Left renal pelvis (tissue), 4 donors: Measurements from ENCODE around the gene RBP2. TPM values are rescaled to one million over a fixed set of nuclear protein-coding genes. Genes with fewer than 3 reads are reported as not detected.
"Not testable (repeated sequence)": the region's sequence is repeated elsewhere in the genome, so short reads cannot be mapped to it uniquely, and the experiment has no call there.

ENCODE experiments used
- DNase-seq, 4 donors: peaks; one replicate each; pipeline ENCODE4 v3.0.0-alpha.2; 2013; ENCODE audit warnings: low read depth in 4 of 4, low spot score in 3 of 4
- polyA plus RNA-seq, 4 donors: library from polyadenylated mRNA; unstranded; fragments of 120-200 nt; gene quantifications; one replicate each; pipeline ENCODE4 v1.2.1, GENCODE V29; 2013; ENCODE audit not compliant: insufficient read length in 4 of 4

The RBP2 gene
- polyA plus RNA-seq, 4 donors: 0.48 to 0.96 (median 0.58) TPM; not detected in 1

DNA sequence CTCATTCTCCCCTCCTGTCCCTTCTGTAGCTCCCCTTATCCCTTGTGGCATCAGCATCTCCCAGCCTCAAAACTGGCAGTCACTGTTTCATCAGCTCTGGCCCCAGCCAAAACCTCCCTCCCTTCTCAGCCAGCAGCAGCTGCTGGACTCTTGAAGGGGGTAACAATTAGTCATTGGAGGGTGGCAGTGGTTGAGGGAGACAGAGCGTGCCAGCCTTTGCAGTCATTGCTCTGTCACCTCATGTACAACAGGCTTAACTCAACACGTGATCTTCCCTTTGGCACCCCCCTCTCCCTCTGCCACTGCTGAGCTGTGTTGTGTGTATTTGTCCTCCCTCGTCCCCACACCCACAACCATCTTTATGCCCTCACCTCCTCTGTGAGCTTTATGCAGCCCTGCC is 28.2 kb downstream of the RBP2 start:
- no peak for DNase-seq

DNA sequence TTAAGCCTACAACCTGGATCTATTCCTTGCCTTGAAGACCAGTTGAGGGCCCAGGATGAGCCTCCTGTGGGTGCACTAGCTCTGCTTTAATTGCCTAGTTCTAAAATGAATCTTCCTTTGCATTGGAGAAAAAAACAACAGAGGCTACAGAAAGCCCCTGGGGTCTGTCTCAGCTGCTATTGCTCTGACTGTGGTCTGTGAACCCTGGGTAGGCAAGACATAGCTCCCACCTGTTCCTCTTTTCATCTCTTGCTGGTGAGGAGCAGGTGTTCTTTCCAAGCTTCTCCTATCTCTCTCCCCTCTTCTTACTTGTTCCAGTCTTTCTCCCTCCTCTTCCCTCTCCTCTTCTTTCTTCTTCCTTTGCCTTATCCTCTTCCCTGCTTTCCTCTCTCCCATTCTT is 28.8 kb downstream of the RBP2 start:
- DNase-seq: no peak

DNA sequence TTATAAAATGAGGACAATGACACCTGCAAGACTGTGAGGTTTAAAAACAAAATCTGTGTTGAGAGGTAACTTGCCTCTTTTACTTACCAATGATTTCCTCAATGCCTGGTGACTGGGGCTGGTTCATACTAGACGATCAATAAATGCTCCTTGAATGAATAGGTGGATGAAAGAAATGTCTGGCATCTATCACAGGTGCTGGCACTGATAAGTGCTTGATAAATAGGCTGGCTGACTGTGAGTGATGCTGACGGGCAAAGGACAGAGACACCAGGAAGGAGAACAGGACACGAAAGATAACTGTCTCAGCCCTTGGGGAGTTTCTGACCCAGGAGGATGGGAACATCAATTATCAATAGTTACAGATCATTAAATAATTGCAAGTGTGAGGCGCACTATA is 31.9 kb downstream of the RBP2 start:
- no peak for DNase-seq

DNA sequence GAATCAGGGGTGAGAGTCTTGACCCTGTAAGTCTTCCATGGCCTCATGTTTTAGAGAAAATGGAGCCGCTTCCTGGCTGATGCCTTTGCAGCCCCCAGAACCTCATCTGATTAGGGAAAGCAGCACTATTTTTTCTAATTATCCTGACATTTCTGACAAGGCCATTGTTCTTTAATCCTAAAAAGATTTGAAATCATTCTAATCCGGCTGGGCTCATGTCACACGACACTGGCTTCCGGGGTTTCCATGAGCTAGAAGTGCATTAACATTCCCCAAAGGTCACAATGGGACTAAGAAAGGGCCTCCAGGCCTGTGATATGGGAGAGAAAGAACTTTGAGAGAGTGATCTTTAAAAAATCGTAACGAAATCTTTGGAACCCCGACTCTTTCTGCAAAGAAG is 33.1 kb downstream of the RBP2 start:
- no peak for DNase-seq

DNA sequence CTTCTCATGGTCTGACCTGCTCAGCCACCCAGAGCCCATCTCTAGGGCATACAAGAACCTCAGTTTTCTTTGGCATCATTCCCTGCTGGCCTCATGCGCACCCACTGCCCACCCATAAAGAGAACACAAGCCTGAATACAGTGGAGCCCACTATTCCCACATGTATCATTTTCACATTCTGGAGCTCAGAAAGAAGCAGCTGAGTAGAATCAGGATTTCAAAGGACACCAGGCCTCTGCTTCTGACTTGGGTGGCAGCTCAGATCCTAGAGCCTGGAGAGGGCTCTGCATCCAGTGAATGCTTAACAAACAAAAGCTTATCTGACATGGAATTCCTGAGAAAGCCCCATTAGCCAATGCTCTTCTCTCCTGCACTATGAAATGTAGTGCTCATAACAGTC is 34.7 kb downstream of the RBP2 start:
- DNase-seq: no peak

DNA sequence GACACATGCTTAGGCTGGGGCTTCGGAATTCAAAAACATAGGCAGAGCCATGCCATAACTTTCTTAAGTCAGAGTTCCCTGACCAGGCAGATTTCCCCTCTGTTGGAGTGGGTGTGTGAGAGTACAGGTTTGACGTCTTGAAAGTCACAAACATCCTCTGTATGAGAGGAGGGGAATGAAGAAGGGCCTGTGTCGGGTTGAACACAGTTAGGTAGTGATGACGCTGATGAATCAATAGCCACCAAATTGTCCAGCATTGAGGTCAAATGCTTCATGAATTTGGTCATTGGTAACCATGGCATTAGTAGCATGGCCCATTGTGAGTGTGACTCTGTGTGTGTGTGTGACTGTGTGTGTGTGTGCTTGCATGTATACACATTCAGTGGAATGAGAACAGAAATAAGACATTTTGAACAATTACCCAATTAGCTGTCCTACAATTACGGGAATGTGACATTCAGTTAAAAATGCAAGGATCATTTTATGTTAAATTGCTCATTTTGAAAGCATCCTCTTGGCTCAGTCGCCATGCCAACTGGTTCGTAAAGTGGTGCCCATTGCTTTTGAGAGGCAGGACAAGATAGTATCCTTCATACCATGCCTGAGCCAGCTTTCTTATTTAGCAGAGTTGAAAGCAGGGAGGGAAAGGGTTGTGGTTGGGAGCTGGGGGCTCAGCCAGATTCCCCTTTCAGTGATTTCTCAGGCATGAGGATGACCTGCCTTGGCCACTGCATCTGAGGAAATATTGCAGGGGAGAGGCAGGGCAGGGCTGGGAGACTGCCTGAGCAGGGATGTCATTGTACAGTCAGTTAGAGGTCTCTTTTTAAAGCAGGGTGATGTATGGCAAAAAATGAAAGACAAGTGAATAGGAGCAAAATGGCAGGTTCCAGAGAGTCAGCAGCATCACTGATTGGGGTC is 35.4 kb downstream of the RBP2 start:
- DNase-seq: no peak

DNA sequence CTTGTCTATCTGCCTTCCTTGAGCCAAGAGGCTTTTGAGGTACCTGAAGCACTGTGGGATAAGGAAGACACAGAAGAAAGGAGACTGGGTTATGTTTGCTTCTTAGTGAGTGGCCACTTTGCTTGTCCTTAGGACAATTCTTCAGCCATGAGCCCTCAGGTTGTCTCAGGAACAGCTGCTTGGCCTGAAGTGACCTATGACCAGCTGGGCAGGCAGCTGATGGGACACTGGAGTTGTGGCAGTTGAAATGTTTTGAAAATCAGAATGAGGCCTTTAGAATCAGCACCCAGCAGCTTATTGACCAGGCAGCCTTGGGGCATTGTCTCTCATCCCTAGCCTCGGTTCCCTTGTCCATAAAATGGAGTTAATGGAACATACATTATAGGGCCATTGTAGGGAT is 37.0 kb downstream of the RBP2 start:
- no peak for DNase-seq

DNA sequence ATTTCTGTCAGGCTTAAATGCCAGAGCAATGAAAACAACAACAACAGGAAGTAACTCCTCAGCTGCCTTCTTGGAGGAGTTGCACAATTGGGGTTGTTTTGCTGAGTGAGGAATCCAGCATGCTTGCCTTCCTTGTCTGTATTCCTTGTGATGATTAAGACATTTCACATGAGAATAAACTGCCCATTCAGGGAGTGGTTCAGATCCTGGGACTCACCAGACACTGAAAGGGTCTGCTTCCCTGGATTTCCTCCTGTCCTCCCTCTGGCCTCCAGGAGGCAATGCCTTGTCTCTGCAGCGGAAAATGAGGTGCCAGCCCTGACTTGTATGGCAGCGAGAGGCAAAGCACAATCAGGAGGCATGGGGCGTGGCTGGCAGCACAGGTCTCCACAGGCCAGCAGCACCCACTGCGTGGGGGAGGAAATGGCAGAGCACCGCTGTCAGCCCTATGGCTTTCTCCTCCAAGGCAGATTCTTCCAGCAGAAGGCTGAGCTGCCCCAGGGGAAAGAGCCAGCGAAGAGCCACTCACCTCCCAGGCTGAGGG is 41.5 kb downstream of the RBP2 start:
- no peak for DNase-seq

DNA sequence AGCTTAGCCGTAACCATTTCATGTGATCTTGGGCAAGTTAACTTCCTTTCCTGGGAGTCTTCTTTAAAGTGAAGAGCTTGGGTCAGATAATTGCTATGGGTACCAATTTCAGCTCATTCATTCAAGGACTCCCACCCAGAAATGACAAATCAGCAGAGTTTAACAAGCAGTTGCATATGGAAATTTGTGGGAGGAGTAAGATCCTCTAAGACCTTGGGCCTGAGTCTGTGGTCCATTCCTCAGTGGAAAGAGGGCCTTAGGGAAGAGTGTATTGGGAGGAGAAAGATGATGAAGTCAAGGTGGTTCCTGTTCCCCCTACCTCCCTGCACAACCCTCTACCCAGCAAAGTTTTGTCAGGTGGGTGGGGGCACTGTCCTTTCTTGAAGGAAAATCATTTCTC is 42.1 kb downstream of the RBP2 start:
- DNase-seq: no peak

DNA sequence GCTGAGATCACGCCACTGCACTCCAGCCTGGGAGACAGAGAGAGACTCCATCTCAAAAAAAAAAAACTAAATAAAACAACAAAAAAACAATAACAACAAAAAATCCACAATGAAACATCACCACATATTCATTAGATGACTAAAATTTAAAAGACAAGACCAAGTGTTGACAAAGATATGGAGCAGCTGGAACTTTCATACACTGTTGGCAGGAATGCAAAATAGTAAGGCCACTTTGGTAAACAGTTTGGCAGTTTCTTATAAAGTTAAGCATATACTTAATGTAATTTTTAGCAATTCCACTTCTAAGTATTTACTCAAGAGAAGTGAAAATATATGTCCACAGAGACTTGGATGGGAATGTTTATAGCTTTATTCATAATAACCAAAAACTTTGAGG is 43.2 kb downstream of the RBP2 start:
- DNase-seq: no peak

DNA sequence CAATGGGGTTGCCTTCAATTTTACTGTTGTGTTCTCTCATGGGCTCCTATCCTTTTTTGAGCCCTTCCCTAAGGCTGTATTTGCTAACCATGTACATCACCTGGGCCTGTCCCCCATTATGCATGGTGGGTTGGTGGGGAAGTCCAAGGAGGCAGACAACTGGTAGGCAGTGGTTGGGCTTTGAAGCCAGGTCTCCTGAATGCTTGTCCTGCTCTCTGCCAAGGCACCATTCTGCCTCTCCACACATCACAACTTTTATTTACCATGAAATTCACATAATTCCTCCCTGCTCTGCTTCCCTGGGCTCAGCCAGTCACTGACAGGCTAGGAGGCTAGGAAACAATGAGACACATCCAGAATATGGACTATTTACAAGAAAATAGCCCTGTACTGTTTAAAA is 45.8 kb downstream of the RBP2 start:
- DNase-seq: no peak

DNA sequence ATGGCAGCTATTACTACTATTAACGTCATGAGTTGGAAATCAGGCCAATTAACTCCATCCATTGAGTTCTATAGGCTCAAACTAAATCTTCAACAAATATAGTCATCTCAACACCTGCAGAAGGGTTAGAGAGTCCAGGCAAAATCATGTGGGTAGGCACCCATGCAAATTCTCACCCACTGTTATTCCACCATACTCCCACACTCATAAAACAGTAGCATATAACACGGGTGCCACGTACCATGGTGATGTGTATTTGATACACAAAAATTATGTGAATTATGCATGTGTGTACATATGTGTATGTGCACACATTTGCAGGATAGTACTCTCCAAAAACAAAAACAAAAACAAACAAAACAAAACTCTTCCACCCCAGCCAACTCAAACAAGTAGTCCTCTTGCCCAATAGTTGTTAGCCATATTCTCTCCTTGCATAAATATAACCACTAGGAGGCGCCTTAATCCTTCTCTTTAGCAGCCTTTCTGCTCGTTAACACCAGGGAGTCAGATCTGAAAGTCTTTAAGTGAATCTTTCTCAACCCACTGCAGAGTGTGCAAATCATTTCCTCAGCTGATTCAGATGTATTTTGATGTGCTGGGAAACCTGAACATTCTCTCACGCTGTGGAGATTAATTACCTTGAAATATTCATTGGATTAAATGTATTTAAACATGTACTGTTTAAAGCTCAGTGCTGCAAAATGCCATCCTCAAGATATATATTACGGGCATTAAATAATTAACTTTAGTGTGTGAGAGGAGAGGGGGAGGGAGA is 48.8 kb downstream of the RBP2 start:
- DNase-seq: peak; percentile 48 to 68 (median 62)

DNA sequence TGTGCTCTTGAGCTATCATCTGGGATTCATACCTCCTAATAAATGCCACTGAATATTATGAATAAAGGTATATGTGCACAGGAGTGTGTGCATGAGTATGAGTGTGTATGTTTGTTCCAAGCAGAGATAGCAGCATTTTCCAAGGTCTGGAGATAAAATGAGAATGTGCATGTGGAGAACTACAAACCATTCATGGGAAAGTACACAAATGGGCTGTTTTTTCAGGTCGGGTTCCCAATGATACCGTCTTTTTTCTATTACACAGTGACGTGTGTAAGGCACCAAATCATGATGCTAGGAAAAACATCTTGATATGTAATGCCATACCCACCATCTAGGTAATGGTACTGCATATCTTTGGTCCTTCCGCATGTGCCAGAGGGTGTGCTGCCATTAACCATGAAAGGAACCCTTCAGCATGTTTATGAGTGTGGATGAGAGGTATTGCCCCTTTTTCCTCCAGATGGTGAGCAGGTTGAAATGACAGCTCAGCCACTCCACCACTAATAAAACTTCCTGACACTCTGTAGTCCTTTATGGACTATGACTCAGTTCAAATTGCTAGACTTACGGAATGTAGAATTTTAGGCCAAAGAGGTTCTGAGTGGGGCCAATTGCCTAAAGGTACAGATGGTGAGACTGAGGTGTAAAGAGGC is 50.4 kb downstream of the RBP2 start:
- no peak for DNase-seq

DNA sequence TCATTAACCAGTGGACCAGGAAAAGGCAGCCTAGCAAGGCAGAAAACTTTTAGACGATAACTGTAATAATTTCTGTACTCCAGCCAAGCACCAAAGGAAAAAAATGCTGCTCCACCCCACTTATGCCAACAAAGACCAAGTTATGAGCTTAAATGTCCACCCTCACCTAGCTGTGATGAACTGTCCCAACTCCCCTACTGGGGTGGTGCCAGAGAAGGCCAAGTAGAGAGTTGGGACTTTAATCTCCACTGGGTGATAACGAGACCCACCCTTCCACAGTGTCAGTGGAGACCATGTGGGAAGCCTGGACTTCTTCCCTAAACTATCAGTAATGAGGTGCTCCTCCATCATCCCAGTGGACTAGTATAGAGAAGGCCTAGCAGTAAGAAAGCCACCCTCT is 53.1 kb downstream of the RBP2 start:
- DNase-seq: no peak

DNA sequence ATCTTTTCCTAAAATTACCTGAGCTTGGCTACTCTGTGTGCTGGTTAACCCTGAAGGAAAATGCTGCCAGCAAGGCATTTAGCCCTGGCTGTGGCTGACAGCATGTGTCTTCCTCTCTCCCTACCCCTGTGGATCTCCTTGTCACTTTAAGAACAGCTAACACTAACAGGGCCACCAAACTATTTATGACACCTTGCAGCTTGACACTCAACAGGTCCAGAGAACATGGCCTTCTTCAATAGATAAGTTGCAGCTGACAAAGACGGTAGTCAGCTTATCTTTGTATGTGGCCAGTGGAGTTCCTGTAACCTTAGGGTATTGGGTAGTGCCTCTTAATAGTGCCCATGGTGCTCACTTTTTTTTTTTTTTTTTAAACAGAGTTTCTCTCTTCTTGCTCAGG is 54.9 kb downstream of the RBP2 start:
- no peak for DNase-seq

DNA sequence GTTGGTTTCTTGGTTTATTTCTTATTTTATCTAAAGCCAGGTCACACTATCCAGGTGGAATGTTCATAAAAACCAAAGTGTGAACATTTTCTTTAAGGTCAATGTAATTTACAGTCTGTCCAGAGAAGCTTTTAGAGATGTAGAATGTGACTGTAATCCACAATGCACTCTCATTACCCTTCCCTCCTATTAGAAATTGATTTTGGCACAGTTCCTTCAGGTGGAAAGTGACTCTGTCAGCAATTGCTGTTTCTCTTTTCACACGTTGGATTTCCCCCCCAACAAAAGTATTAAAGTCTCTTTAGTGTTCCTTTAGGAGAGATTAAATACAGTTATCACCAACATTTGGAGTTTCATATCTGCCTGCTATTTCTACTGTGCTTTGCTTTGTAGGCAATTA is 55.3 kb downstream of the RBP2 start:
- no peak for DNase-seq

DNA sequence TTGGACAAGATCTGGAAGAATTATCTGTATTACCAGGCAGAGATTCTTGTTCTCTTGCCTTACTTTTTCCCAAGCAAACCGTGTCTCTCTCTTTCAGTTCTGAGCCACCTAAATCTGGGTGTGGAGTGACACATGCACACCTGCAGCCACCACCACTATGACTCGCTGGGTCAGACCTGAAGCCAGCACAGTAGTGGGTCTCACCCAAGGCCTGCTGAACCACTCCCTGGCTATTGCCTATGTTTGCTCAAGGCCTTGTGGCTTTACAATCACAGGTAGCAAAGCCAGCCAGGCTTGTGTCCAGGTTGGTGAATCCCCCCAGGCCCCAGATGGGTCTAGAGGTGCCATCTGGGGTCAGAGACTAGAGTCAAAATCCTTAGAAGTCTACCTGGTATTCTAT is 58.2 kb downstream of the RBP2 start:
- DNase-seq: no peak

DNA sequence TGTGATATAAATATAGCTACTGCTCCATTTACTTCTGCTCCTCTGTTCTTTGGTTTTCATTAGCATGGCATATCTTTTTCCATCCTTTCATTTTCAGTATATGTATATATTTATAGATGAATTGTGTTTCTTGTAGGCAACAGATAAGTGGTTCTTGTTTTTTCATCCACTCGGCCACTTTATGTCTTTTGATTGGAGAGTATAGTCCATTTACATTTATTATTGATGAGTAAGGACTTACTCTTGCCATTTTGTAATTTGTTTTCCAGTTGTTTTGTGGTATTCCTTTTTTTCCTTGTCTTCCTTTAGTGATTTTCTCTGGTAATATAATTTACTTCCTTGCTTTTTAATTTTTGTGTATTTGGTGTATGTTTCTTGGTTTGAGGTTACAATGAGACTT is 60.0 kb downstream of the RBP2 start:
- DNase-seq: no peak

DNA sequence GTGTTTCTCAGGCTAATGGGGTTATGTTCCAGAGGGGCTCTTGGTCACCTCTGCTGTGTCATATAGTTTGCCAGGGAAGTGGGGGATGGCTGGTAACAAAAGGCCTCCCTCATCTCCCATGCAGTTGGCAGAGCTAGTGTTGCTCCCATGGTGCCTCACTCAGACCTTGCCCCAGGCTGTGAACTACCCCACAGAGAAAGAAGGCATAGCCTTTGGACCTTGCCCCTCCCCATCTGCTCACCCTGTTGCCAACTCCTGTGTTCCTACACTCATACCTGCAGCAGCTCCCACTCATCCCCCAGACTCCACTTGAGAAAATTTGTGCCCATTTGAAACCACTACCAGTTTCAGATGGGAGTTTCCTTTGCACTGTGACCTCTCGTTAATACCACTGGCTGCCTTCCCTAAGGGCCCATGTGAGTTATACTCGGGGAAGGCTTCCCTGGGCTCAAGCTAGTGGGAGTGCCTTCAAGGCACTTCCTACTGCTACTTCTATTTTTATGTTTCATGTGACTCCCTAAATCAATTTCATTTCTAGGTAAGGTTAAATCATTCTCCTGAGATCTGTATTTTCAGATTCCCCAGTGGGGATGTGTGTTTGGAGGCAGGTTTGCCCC is 61.6 kb downstream of the RBP2 start:
- DNase-seq: no peak

DNA sequence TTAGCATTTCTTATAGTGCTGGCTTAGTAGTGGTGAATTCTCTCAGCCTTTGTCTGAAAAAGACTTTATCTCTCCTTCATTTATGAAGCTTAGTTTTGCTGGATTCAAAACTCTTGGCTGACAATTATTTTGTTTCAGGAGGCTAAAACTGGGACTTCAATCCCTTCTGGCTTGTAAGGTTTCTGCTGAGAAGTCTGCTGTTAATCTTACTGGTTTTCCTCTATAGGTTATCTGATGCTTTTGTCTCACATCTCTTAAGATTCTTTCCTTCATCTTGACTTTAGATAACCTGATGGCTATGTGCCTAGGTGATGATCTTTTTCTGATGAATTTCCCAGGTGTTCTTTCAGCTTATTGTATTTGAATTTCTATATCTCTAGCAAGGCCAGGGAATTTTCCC is 63.4 kb downstream of the RBP2 start:
- not testable (repeated sequence) for DNase-seq
